H1 (cell line): Measurements from ENCODE around the gene NSF. TPM values are rescaled to one million over a fixed set of nuclear protein-coding genes. Genes with fewer than 3 reads are reported as not detected.
"Not testable (repeated sequence)": the region's sequence is repeated elsewhere in the genome, so short reads cannot be mapped to it uniquely, and the experiment has no call there.

Experiments
- CTCF ChIA-PET: fragments of 300-600 bp; sonication (Branson Sonifier 250); formaldehyde crosslinking; loops from one replicate; lab custom pipeline; 2021; ENCODE audit not compliant: partially characterized antibody; lab: Charles Lee
- POLR2A ChIA-PET: fragments of 300-600 bp; sonication (Branson Sonifier 250); formaldehyde crosslinking; loops from one replicate; lab custom pipeline; 2021; ENCODE audit warnings: inconsistent platforms; ENCODE audit not compliant: partially characterized antibody; lab: Charles Lee
- DNase-seq, 2 experiments: peaks; one replicate each; pipeline versions ENCODE4 v3.0.0 to v3.0.0-alpha.2; 2010 to 2022; ENCODE audit warnings: low spot score in 2 of 2, low read depth in 1 of 2, mixed read lengths in 1 of 2
- FAIRE-seq: peaks from 2 replicates; lab custom pipeline; 2011; peaks lifted over from hg19 to GRCh38; lab: Jason Lieb, UNC
- H2AFZ ChIP-seq: 2 replicates; pipeline ENCODE4 v1.8.1; 2012; ENCODE audit warnings: low read length, inconsistent platforms
- H2AK5ac ChIP-seq: 2 replicates; pipeline ENCODE4 v1.6.1; 2013; ENCODE audit warnings: low read depth, low read length
- H2BK120ac ChIP-seq: replicated peaks from 2 replicates; pipeline ENCODE3; 2013; ENCODE audit warnings: low read depth, low read length, inconsistent platforms
- H2BK12ac ChIP-seq: 2 replicates; pipeline ENCODE4 v1.6.1; 2013; ENCODE audit warnings: low read depth, low read length
- H2BK15ac ChIP-seq: 2 replicates; pipeline ENCODE4 v1.6.1; 2013; ENCODE audit warnings: low read length
- H2BK20ac ChIP-seq: 2 replicates; pipeline ENCODE4 v1.6.1; 2013; ENCODE audit warnings: low read length
- H2BK5ac ChIP-seq: 2 replicates; pipeline ENCODE4 v1.6.1; 2013; ENCODE audit warnings: low read depth, low read length
- H3K14ac ChIP-seq: 2 replicates; pipeline ENCODE4 v1.6.1; 2013; ENCODE audit warnings: inconsistent platforms; ENCODE audit not compliant: insufficient read length
- H3K18ac ChIP-seq: 2 replicates; pipeline ENCODE4 v1.6.1; 2013; ENCODE audit warnings: low read length; ENCODE audit errors: extremely low read depth
- H3K23ac ChIP-seq: 2 replicates; pipeline ENCODE4 v1.6.1; 2013; ENCODE audit warnings: inconsistent platforms; ENCODE audit not compliant: insufficient read length
- H3K23me2 ChIP-seq: 2 replicates; pipeline ENCODE4 v1.6.1; 2013; ENCODE audit warnings: low read depth, low read length
- H3K27ac ChIP-seq: 2 replicates; pipeline ENCODE4 v1.6.1; 2011; ENCODE audit warnings: low read depth, low read length, inconsistent platforms
- H3K27me3 ChIP-seq, 4 experiments: replicated peaks in 1 of 4; 1 replicate in 1 of 4; 2 replicates in 3 of 4; pipeline versions ENCODE4 v1.6.1 to v1.8.1; 2011 to 2013; ENCODE audit warnings: low read length in 3 of 4, mild to moderate bottlenecking in 3 of 4, inconsistent platforms in 2 of 4, mixed read lengths in 2 of 4, moderate library complexity in 1 of 4; ENCODE audit not compliant: control insufficient read depth in 3 of 4, insufficient read depth in 3 of 4; ENCODE audit errors: extremely low read depth in 1 of 4
- H3K36me3 ChIP-seq, 4 experiments: 2 replicates each; pipeline versions ENCODE4 v1.6.1 to v1.8.1; 2011 to 2013; ENCODE audit warnings: mild to moderate bottlenecking in 4 of 4, low read length in 3 of 4, moderate library complexity in 2 of 4, control low read depth in 1 of 4, inconsistent platforms in 1 of 4; ENCODE audit not compliant: insufficient read depth in 4 of 4, control insufficient read depth in 2 of 4
- H3K4ac ChIP-seq: replicated peaks from 2 replicates; pipeline ENCODE3; 2013; ENCODE audit warnings: low read length, low read depth, mixed read lengths, inconsistent platforms; ENCODE audit not compliant: insufficient read length
- H3K4me1 ChIP-seq, 4 experiments: replicated peaks in 1 of 4; 1 replicate in 1 of 4; 2 replicates in 3 of 4; pipeline versions ENCODE4 v1.6.1 to v1.8.1; 2011 to 2013; ENCODE audit warnings: low read length in 3 of 4, inconsistent platforms in 2 of 4, mixed read lengths in 1 of 4; ENCODE audit not compliant: insufficient read depth in 4 of 4, control insufficient read depth in 3 of 4
- H3K4me2 ChIP-seq, 2 experiments: 2 replicates each; pipeline versions ENCODE4 v1.6.1 to v1.8.1; 2011 to 2013; ENCODE audit warnings: low read depth in 2 of 2, low read length in 2 of 2, control low read depth in 1 of 2, inconsistent platforms in 1 of 2, mild to moderate bottlenecking in 1 of 2; ENCODE audit not compliant: insufficient read depth in 1 of 2
- H3K4me3 ChIP-seq, 4 experiments: fragments of 200-600, 300-600 bp in 1 of 4; sonication (generic), shearing (Covaris generic), sonication (Bioruptor Twin) in 1 of 4; 2 replicates each; pipeline versions ENCODE4 v1.5.1 to v1.8.1; 2011 to 2016; ENCODE audit warnings: low read length in 4 of 4, low read depth in 3 of 4, control low read depth in 2 of 4, inconsistent platforms in 2 of 4, mild to moderate bottlenecking in 2 of 4, mixed read lengths in 1 of 4, moderate library complexity in 1 of 4; ENCODE audit not compliant: insufficient read depth in 2 of 4; ENCODE audit errors: extremely low read depth in 1 of 4
- H3K56ac ChIP-seq: replicated peaks from 2 replicates; pipeline ENCODE3; 2013; ENCODE audit warnings: low read depth, mild to moderate bottlenecking, mixed read lengths, low read length, inconsistent platforms; ENCODE audit not compliant: insufficient read length
- H3K79me1 ChIP-seq: 2 replicates; pipeline ENCODE4 v1.6.1; 2013; ENCODE audit warnings: low read depth, low read length, control low read depth
- H3K79me2 ChIP-seq, 2 experiments: 2 replicates each; pipeline versions ENCODE4 v1.6.1 to v1.8.1; 2012 to 2013; ENCODE audit warnings: low read length in 2 of 2, mild to moderate bottlenecking in 2 of 2, inconsistent platforms in 1 of 2; ENCODE audit not compliant: insufficient read depth in 2 of 2, control insufficient read depth in 1 of 2
- H3K9ac ChIP-seq, 4 experiments: replicated peaks in 1 of 4; 1 replicate in 1 of 4; 2 replicates in 3 of 4; pipeline versions ENCODE4 v1.6.1 to v1.8.1; 2011 to 2013; ENCODE audit warnings: low read depth in 3 of 4, low read length in 3 of 4, control low read depth in 2 of 4, mild to moderate bottlenecking in 2 of 4, moderate library complexity in 2 of 4, inconsistent platforms in 1 of 4; ENCODE audit errors: extremely low read depth in 1 of 4
- H3K9me3 ChIP-seq, 2 experiments: 2 replicates each; pipeline versions ENCODE4 v1.6.1 to v1.8.1; 2012 to 2013; ENCODE audit warnings: mild to moderate bottlenecking in 2 of 2, moderate library complexity in 2 of 2, control low read depth in 1 of 2, inconsistent platforms in 1 of 2, low read depth in 1 of 2, low read length in 1 of 2, mixed read lengths in 1 of 2; ENCODE audit not compliant: insufficient read depth in 2 of 2
- H4K20me1 ChIP-seq, 2 experiments: replicated peaks in 1 of 2; 2 replicates each; pipeline versions ENCODE3 to v1.8.1; 2011 to 2013; ENCODE audit warnings: inconsistent platforms in 2 of 2, low read length in 2 of 2, mild to moderate bottlenecking in 1 of 2; ENCODE audit not compliant: insufficient read depth in 2 of 2, control insufficient read depth in 1 of 2
- H4K5ac ChIP-seq: 2 replicates; pipeline ENCODE4 v1.6.1; 2013; ENCODE audit warnings: low read length, low read depth, mixed read lengths, inconsistent platforms; ENCODE audit not compliant: insufficient read length
- H4K8ac ChIP-seq: 2 replicates; pipeline ENCODE4 v1.8.0; 2013; ENCODE audit warnings: mild to moderate bottlenecking, moderate library complexity, low read length, inconsistent platforms; ENCODE audit not compliant: insufficient read depth; ENCODE audit errors: extremely low read depth
- H4K91ac ChIP-seq: replicated peaks from 2 replicates; pipeline ENCODE3; 2013; ENCODE audit warnings: low read length, mixed read lengths, inconsistent platforms; ENCODE audit not compliant: insufficient read length
- WGBS, 2 experiments: shearing (Covaris generic) in 1 of 2; methylation state at CpG; one replicate each; pipeline versions ENCODE4 v1.1.6 to v1.1.7; 2013 to 2015; ENCODE audit warnings: low lambda C conversion rate in 2 of 2, mixed read lengths in 2 of 2, inconsistent platforms in 1 of 2, low coverage in 1 of 2, missing lambda C conversion rate in 1 of 2; ENCODE audit not compliant: insufficient replicate concordance in 2 of 2, insufficient coverage in 1 of 2, insufficient read length in 1 of 2; ENCODE audit errors: extremely low coverage in 1 of 2, missing lambda C conversion rate in 1 of 2; 5-methylcytosine and 5-hydroxymethylcytosine counted together
- polyA plus RNA-seq, 7 experiments: library from polyadenylated mRNA; depleted of rRNA in 3 of 7; stranded (reverse) in 5 of 7; unstranded in 2 of 7; fragments of >200 nt in 5 of 7; fragments of 200-250 nt in 2 of 7; gene quantifications; 1 replicate in 5 of 7; 2 replicates in 1 of 7; 4 replicates in 1 of 7; pipeline versions ENCODE4 v1.2.1 to v1.2.3, GENCODE V29; 2011 to 2013; ENCODE audit warnings: missing spikeins in 2 of 7, mixed read lengths in 2 of 7
- total RNA-seq: library from RNA; stranded (reverse); fragmentation: NEBNext Ultra II Directional; extraction: Animal tissue kit (Norgen Biotek cat#: 25700); gene quantifications from 2 replicates; pipeline ENCODE4 v1.2.1, GENCODE V29; 2021

NSF gene
- total and polyA plus RNA-seq, 2 of the 8 experiments (the other 6 are each of a cell fraction or from before 2014, with no cell fraction given) = 13.0 to 27.7 TPM

GRCh38 chr17:46623790-46624189 lies 33.3 kb downstream of the NSF start:
- H3K18ac ChIP-seq, H3K9me3 ChIP-seq, H3K56ac ChIP-seq, H4K8ac ChIP-seq, H3K14ac ChIP-seq, H3K23me2 ChIP-seq, H2BK5ac ChIP-seq, H2AK5ac ChIP-seq, H2BK12ac ChIP-seq, H4K5ac ChIP-seq, H3K79me2 ChIP-seq, H3K79me1 ChIP-seq, H3K4me2 ChIP-seq, H2AFZ ChIP-seq, H3K27ac ChIP-seq, H3K9ac ChIP-seq, H2BK120ac ChIP-seq, POLR2A ChIA-PET, H3K27me3 ChIP-seq, H3K23ac ChIP-seq, H2BK15ac ChIP-seq, H3K4me3 ChIP-seq, CTCF ChIA-PET, H4K20me1 ChIP-seq, DNase-seq, H2BK20ac ChIP-seq, H3K36me3 ChIP-seq, H4K91ac ChIP-seq, H3K4me1 ChIP-seq, H3K4ac ChIP-seq: not testable (repeated sequence)
- WGBS, 2 experiments = no CpG with 5 or more reads among the region's 2 CpGs
- FAIRE-seq = peak; percentile 84

GRCh38 chr17:46624726-46625125 lies 34.3 kb downstream of the NSF start:
- H2BK15ac ChIP-seq, H3K23ac ChIP-seq, H2BK12ac ChIP-seq, H3K4me1 ChIP-seq, H3K4ac ChIP-seq, H3K27ac ChIP-seq, H3K18ac ChIP-seq, CTCF ChIA-PET, FAIRE-seq, H4K5ac ChIP-seq, H3K27me3 ChIP-seq, H3K4me3 ChIP-seq, H3K56ac ChIP-seq, H4K8ac ChIP-seq, H2AFZ ChIP-seq, POLR2A ChIA-PET, H3K14ac ChIP-seq, H2AK5ac ChIP-seq, H3K9me3 ChIP-seq, H2BK20ac ChIP-seq, H3K9ac ChIP-seq, H2BK120ac ChIP-seq, H3K4me2 ChIP-seq, H2BK5ac ChIP-seq, H3K79me1 ChIP-seq, H3K36me3 ChIP-seq, H3K23me2 ChIP-seq, H4K91ac ChIP-seq, H3K79me2 ChIP-seq, H4K20me1 ChIP-seq, DNase-seq: not testable (repeated sequence)
- no CpG with 5 or more reads among the region's 5 CpGs for WGBS, 2 experiments
